ENCODE measurements around the gene STK32B.

- TF ChIP-seq, protein P1, sequence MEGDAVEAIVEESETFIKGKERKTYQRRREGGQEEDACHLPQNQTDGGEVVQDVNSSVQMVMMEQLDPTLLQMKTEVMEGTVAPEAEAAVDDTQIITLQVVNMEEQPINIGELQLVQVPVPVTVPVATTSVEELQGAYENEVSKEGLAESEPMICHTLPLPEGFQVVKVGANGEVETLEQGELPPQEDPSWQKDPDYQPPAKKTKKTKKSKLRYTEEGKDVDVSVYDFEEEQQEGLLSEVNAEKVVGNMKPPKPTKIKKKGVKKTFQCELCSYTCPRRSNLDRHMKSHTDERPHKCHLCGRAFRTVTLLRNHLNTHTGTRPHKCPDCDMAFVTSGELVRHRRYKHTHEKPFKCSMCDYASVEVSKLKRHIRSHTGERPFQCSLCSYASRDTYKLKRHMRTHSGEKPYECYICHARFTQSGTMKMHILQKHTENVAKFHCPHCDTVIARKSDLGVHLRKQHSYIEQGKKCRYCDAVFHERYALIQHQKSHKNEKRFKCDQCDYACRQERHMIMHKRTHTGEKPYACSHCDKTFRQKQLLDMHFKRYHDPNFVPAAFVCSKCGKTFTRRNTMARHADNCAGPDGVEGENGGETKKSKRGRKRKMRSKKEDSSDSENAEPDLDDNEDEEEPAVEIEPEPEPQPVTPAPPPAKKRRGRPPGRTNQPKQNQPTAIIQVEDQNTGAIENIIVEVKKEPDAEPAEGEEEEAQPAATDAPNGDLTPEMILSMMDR (conservative IDR thresholded peaks at IDR 0.05): no peak
- TF ChIP-seq ZFX (IDR thresholded peaks at IDR 0.05): no peak
Measured at GRCh38 chr4:5459236-5459635, 408.0 kb downstream of the STK32B start.

All from C4-2B (cell line).